Spinal cord (tissue), 10 donors: ENCODE results near the gene ZC3HAV1L. TPM values are rescaled to one million over a fixed set of nuclear protein-coding genes. Genes with fewer than 3 reads are reported as not detected.

ENCODE experiments used
- DNase-seq, 6 donors: peaks; one replicate each; pipeline versions ENCODE4 v3.0.0 to v3.0.0-alpha.2; 2013 to 2015; ENCODE audit warnings: low spot score in 6 of 6, low read depth in 4 of 6
- H3K27ac ChIP-seq: one replicate; pipeline ENCODE4 v1.5.1; 2013; ENCODE audit warnings: low read depth, low read length, control low read depth
- H3K27me3 ChIP-seq: one replicate; pipeline ENCODE4 v1.6.1; 2013; ENCODE audit warnings: low read length; ENCODE audit not compliant: control insufficient read depth, insufficient read depth
- H3K36me3 ChIP-seq: one replicate; pipeline ENCODE4 v1.6.1; 2013; ENCODE audit warnings: low read length; ENCODE audit not compliant: control insufficient read depth, insufficient read depth
- H3K4me1 ChIP-seq: one replicate; pipeline ENCODE4 v1.6.1; 2013; ENCODE audit warnings: low read length; ENCODE audit not compliant: control insufficient read depth, insufficient read depth
- H3K4me3 ChIP-seq: one replicate; pipeline ENCODE4 v1.5.1; 2013; ENCODE audit warnings: low read depth, low read length, control low read depth
- H3K9me3 ChIP-seq: one replicate; pipeline ENCODE4 v1.6.1; 2013; ENCODE audit warnings: low read length; ENCODE audit not compliant: control insufficient read depth, insufficient read depth
- WGBS: methylation state at CpG from one replicate; pipeline ENCODE4 v1.1.5; 2013; ENCODE audit warnings: missing lambda C conversion rate; ENCODE audit not compliant: insufficient coverage; 5-methylcytosine and 5-hydroxymethylcytosine counted together
- polyA plus RNA-seq, 2 donors: library from polyadenylated mRNA; unstranded; fragments of 120-200 nt; gene quantifications; one replicate each; pipeline ENCODE4 v1.2.1, GENCODE V29; 2013; ENCODE audit not compliant: insufficient read length in 2 of 2
- total RNA-seq, 2 donors: library from RNA; depleted of rRNA in 1 of 2; stranded (reverse); fragments of 120-200 nt in 1 of 2; fragments of >200 nt in 1 of 2; gene quantifications; one replicate each; pipeline versions ENCODE4 v1.2.3 to v1.2.4, GENCODE V29; 2013 to 2014
- donor health status: healthy.

The ZC3HAV1L gene
- total and polyA plus RNA-seq, 4 donors: 6.9 to 15.9 (median 10.5) TPM

- H3K9me3 ChIP-seq: no peaks in the 10 kb centered on the region
- 100% methylated on average over 2 of the region's 14 CpGs for WGBS
- no peak overlapping the region for H3K4me3 ChIP-seq
- H3K27me3 ChIP-seq: no peaks in the 10 kb centered on the region
- H3K27ac ChIP-seq: no peak overlapping the region
- peak in 1 of 6 donors; percentile 19 for DNase-seq
- H3K36me3 ChIP-seq: no peaks in the 10 kb centered on the region
- H3K4me1 ChIP-seq: no peaks in the 10 kb centered on the region
Measured at GRCh38 chr7:139043823-139044812, 8.3 kb upstream of the ZC3HAV1L start.

GRCh38 chr7:139041378-139042085 is 5.7 kb upstream of the ZC3HAV1L start:
- WGBS: 88% methylated on average over 5 of the region's 6 CpGs
- no peaks in the 10 kb centered on the region for H3K9me3 ChIP-seq
- no peak for DNase-seq
- H3K4me3 ChIP-seq: no peak overlapping the region
- no peaks in the 10 kb centered on the region for H3K36me3 ChIP-seq
- peaks cover 1% of the 10 kb centered on the region for H3K4me1 ChIP-seq
- H3K27me3 ChIP-seq: no peaks in the 10 kb centered on the region
- no peak overlapping the region for H3K27ac ChIP-seq

GRCh38 chr7:139038691-139039090 is 2.8 kb upstream of the ZC3HAV1L start:
- Histone ChIP-seq H3K27me3 (no peaks in the 10 kb centered on the region), H3K9me3 (no peaks in the 10 kb centered on the region), H3K4me1 (peaks cover 16% of the 10 kb centered on the region), H3K36me3 (peaks cover 2% of the 10 kb centered on the region), H3K27ac (no peak overlapping the region), H3K4me3 (no peak overlapping the region)
- WGBS: 88% methylated on average over 2 of the region's 2 CpGs
- DNase-seq: no peak

- H3K27ac ChIP-seq: no peak overlapping the region
- H3K27me3 ChIP-seq: no peaks in the 10 kb centered on the region
- peaks cover 18% of the 10 kb centered on the region for H3K4me1 ChIP-seq
- H3K36me3 ChIP-seq: peaks cover 7% of the 10 kb centered on the region
- H3K4me3 ChIP-seq: no peak overlapping the region
- 67% methylated on average over 2 of the region's 3 CpGs for WGBS
- H3K9me3 ChIP-seq: no peaks in the 10 kb centered on the region
- DNase-seq: no peak
Measured at GRCh38 chr7:139036901-139037300, 1.1 kb upstream of the ZC3HAV1L start.

- WGBS: 7% methylated on average over 41 of the region's 47 CpGs
- no peaks in the 10 kb centered on the region for H3K9me3 ChIP-seq
- H3K36me3 ChIP-seq: peaks cover 17% of the 10 kb centered on the region
- no peak overlapping the region for H3K27ac ChIP-seq
- H3K4me1 ChIP-seq: peaks cover 18% of the 10 kb centered on the region
- peak in 4 of 6 donors; percentile 20 to 72 (median 46) for DNase-seq
- no peaks in the 10 kb centered on the region for H3K27me3 ChIP-seq
- H3K4me3 ChIP-seq: peak overlapping the region; percentile 60
Measured at GRCh38 chr7:139034855-139035585, 822 bp downstream of the ZC3HAV1L start.

- no peaks in the 10 kb centered on the region for H3K27me3 ChIP-seq
- H3K4me3 ChIP-seq: peak overlapping the region; percentile 60
- H3K27ac ChIP-seq: no peak overlapping the region
- peaks cover 21% of the 10 kb centered on the region for H3K36me3 ChIP-seq
- H3K9me3 ChIP-seq: no peaks in the 10 kb centered on the region
- H3K4me1 ChIP-seq: peaks cover 18% of the 10 kb centered on the region
- DNase-seq: no peak
- 91% methylated on average over 5 of the region's 5 CpGs for WGBS
Measured at GRCh38 chr7:139034336-139034735, 1.5 kb downstream of the ZC3HAV1L start.

GRCh38 chr7:139033346-139034114 is 2.3 kb downstream of the ZC3HAV1L start:
- peaks cover 27% of the 10 kb centered on the region for H3K36me3 ChIP-seq
- 89% methylated on average over 5 of the region's 6 CpGs for WGBS
- no peak overlapping the region for H3K4me3 ChIP-seq

GRCh38 chr7:139032473-139032872 is 3.4 kb downstream of the ZC3HAV1L start:
- H3K4me3 ChIP-seq: no peak overlapping the region
- no peak overlapping the region for H3K27ac ChIP-seq
- H3K4me1 ChIP-seq: peaks cover 18% of the 10 kb centered on the region
- peaks cover 33% of the 10 kb centered on the region for H3K36me3 ChIP-seq
- H3K27me3 ChIP-seq: no peaks in the 10 kb centered on the region
- no peaks in the 10 kb centered on the region for H3K9me3 ChIP-seq
- no CpG with 5 or more reads among the region's 4 CpGs for WGBS
- DNase-seq: no peak

More at GRCh38 chr7:139033346-139034114, 2.3 kb downstream of the ZC3HAV1L start:
- DNase-seq: no peak
- H3K27me3 ChIP-seq: no peaks in the 10 kb centered on the region
- peaks cover 18% of the 10 kb centered on the region for H3K4me1 ChIP-seq
- H3K27ac ChIP-seq: no peak overlapping the region
- no peaks in the 10 kb centered on the region for H3K9me3 ChIP-seq

- Histone ChIP-seq H3K4me1 (peaks cover 4% of the 10 kb centered on the region), H3K27ac (no peak overlapping the region), H3K4me3 (no peak overlapping the region), H3K36me3 (peaks cover 43% of the 10 kb centered on the region), H3K27me3 (no peaks in the 10 kb centered on the region), H3K9me3 (no peaks in the 10 kb centered on the region)
- WGBS: 89% methylated on average over 2 of the region's 3 CpGs
- no peak for DNase-seq
Measured at GRCh38 chr7:139029353-139029752, 6.5 kb downstream of the ZC3HAV1L start.
